HG03469 (cell line): Measurements from ENCODE around the gene KISS1R.

Source experiments
- ATAC-seq: cut with Tn5 transposase; IDR thresholded peaks from one replicate; pipeline ENCODE4 v1.9.1; 2021; ENCODE audit warnings: mild to moderate bottlenecking, moderate library complexity, moderate number of reproducible peaks; ENCODE audit not compliant: unreplicated experiment

KISS1R gene

DNA sequence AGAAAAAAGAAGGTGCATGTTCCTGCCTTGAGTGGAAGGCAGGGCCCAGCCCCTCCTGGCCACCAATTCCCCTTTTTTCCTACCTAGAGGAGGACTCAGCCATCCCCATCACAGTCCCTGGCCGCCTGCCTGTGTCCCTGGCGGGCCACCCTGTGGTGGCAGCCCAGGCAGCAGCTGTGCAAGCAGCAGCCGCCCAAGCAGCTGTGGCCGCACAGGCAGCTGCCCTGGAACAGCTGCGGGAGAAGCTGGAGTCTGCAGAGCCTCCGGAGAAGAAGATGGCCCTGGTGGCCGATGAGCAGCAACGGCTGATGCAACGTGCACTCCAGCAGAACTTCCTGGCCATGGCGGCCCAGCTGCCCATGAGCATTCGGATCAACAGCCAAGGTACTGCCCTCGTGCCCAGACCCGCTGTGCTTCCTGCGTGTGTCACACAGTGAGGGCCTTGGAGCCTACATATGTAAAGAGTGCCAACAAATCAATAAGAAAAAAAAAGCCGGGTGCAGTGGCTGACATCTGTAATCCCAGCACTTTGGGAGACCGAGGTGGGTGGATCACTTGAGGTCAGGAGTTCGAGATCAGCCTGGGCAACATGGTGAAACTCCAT, 49.5 kb downstream of the KISS1R start:
- no peak for ATAC-seq
